Hematopoietic multipotent progenitor cell treated with erythropoietin and hydrocortisone succinate and interleukin-3 and kit ligand, for 15 days (in vitro differentiated cells): ENCODE results near the gene CDC6.

Experiments used
- DNase-seq: peaks from one replicate; pipeline ENCODE4 v3.0.0-alpha.2; 2015; ENCODE audit warnings: low spot score

Gene CDC6, protein sequence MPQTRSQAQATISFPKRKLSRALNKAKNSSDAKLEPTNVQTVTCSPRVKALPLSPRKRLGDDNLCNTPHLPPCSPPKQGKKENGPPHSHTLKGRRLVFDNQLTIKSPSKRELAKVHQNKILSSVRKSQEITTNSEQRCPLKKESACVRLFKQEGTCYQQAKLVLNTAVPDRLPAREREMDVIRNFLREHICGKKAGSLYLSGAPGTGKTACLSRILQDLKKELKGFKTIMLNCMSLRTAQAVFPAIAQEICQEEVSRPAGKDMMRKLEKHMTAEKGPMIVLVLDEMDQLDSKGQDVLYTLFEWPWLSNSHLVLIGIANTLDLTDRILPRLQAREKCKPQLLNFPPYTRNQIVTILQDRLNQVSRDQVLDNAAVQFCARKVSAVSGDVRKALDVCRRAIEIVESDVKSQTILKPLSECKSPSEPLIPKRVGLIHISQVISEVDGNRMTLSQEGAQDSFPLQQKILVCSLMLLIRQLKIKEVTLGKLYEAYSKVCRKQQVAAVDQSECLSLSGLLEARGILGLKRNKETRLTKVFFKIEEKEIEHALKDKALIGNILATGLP

DNA sequence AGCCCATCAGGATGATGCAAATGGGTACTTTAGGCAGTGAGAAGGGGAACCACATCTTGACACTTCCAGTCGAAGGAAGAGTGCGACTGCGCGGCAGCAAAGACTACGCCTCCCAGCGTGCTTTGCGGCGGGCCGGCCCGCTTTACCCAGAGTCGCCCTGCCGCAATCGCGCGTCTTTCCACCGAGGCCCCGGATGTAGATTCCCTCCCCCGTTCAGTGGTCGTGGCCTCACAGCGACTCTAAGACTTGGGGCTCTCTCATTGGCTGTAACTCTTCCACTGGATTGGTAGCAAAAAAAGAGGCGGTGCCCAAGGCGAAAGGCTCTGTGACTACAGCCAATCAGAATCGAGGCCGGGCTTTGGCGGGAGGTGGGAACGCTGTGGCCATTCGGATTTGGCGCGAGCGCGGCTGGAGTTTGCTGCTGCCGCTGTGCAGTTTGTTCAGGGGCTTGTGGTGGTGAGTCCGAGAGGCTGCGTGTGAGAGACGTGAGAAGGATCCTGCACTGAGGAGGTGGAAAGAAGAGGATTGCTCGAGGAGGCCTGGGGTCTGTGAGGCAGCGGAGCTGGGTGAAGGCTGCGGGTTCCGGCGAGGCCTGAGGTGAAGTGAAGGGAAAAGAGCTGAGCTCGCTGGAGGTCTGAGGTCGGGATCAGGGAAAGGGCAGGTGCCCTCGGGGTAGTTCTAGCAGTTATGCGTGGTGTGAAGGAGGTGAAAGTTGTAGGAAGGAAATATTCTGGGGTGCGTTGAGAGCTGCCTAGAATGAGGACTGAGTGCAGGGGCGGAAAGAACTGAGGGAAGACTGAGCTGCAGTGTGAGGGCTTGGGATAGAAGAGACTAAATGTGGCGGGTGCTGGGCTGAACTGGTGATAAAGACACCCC is at the start of gene CDC6:
Gene CDC6 (plus strand): TSS at position 386 of the 876 bp plus-strand sequence. CDS start 1,542 bp downstream, outside the sequence.
- peak; percentile 99 for DNase-seq

DNA sequence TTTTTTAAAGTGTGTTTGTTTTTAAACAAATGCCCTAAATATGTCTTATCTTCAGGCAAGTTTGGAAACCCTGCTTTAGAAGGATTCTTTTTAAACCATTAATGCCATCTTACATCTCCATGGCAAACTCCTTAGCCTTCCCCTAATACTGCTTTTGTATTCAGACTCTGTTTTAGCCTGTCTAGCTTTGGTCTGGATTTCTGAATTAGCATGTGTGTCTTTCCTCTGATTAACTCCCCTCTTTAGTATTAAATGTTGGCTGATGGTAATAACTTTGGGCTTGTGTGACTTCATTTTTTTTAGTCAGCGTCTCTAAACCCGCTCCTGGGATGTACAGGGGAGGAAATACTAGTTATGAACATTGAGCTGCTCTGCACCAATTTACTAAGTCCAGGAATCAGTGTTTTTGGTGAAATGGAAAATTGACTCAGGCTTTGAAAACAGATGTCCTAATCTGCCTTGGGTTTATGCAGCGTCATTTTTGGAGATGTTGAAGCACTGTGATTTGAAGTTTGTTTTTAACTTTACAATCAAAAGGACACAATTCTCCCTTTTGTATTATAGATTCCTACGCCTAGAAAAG is 46.3 kb upstream of the CDC6 start:
- no peak for DNase-seq

DNA sequence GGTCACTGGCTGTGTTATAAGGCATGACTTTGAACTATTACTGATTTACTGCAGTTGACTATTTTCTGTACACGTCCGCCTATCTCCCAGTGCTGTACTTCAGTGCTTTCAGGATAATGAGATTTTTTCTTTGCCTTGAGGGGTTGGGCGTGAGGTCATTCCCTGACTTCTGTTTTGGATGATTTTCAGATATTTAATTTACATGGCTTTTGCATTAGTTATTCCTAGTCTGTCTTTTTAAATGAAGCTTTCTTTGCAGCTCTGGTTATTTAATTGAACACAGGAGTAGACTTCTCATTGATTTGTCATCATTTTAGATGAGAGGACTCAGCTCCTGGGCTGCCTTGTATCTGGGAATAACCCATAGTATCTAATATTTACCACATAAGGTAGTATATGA is 44.9 kb upstream of the CDC6 start:
- no peak for DNase-seq

DNA sequence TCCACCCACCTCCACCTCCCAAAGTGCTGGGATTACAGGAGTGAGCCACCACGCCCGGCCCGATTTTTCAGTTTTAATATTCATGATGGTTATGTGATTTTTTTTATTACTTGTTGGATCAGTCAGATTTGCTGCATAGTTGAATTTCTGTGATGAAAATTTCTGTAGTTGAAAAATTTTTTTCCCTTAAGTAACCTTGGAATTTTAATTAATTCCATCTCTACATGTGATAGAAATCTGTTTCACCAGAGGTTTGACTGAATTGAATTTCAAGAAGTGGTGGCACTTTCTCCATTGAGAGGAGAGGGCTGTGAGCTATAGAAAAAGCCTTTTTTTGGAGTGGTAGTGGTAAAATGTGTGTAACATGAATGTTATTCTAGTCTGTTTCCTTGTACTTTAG is 43.9 kb upstream of the CDC6 start:
- no peak for DNase-seq

DNA sequence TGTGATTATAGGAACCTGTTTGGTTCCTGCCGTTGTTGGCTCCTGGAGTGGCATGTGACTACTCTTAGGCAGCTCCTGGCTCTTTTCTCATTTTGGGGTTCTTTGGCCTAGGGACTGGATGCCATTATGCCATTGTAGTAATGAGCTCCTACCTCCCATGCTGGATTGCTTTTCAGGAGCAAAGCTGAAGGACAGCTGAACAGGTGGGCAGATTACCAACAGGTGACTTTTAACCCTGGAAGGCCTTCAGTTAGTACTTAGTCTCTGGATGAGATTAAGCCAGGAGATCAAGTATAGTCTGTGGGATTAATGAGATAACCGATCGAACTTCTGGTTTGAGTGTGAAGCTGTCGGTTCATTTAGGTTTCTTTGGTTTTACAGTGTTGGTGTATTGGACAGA is 43.4 kb upstream of the CDC6 start:
- no peak for DNase-seq

DNA sequence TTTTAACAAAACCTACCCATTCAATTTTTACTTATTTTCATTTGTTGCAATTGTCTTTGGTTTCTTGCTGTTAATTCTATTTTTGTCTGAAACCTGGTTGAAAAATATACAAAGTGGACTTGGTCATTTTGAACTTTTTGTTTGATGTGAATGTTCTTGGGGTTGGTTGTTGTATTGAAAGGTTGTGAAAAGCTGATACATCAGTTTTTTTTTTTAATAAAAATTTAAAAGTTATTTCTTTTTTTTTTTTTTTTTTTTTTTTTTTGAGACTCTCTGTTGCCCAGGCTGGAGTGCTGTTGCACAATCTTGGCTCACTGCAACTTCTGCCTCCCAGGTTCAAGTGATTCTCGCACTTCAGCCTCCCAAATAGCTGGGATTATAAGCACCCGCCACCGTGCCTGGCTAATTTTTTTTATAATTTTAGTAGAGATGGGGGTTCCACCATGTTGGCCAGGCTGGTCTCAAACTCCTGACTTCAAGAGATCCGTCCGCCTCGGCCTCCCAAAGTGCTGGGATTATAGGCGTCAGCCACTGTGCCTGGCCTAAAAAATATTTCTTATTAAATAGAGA is 39.7 kb upstream of the CDC6 start:
- DNase-seq = no peak

DNA sequence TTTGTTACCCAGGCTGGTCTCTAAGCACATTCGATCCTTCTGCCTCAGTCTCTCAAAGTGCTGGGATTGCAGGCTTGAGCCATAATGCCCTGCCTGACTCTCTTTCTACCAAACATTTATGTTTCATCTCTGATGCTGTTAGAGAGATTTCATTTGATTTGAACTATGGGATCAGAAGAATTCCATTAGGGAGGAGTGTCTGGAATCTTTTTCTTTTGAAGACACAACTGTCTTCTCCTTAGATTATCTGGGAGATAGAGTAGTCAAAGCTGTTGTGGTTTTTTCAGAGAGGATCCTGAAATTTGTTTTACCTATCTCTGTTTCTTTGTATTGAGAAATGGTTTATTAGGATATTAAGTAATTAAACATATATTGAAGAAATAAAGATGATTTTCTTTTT is 39.2 kb upstream of the CDC6 start:
- no peak for DNase-seq

DNA sequence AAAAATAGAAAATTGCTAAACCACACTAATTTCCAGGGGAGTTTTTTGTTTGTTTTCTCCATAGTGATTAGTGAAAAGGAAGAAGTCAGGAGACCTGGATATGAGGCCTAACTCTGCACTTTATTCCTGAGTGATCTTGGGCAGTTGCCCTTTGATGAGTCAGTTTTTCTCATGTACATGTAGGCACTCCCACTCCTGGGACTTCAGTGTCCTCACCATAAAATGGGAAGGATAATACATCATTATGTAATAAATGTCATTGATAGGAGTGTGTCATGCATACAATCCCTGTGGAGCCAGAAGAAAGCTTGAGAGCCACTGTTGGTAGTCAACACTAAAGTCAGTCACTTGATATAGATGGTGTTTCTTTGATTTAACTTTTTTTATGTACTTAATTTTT is 36.1 kb upstream of the CDC6 start:
- DNase-seq = no peak

DNA sequence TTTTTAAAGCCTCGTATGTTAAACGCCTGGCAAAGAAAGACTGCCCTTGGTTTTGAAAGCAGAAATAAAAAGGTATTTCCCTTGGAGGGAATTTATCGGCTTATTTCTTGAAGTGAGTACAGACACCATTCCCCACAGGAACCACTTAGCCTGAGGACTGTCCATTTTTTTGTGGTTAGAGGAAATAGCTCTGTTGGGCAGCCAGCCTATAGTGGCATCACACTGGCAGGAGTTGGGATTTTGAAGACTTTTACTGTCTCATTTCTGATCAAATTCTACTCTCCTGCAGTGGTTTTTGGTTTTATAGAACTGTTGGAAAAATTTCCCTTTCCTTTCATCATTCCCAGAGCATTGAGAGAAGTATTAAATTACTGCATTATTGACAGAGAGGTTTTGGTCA is 34.1 kb upstream of the CDC6 start:
- DNase-seq = no peak

DNA sequence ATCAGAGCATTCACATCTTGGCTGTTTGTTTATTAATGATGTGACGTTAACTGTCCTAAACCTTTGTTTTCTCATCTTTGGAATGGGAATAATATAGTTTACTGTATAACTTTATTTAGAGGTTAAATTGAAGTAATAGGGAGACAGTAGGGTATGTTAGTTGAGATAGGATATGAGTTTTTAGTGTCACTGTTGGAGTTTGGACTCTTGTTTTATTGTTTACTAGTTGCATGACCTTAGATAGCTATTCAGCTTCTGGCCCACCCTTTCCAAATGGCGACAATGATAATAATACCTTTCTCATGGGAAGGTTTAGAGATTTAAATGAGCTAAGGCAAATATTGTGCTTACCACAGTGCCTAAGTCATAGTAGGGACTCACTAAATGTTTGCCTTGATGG is 28.2 kb upstream of the CDC6 start:
- DNase-seq = no peak

DNA sequence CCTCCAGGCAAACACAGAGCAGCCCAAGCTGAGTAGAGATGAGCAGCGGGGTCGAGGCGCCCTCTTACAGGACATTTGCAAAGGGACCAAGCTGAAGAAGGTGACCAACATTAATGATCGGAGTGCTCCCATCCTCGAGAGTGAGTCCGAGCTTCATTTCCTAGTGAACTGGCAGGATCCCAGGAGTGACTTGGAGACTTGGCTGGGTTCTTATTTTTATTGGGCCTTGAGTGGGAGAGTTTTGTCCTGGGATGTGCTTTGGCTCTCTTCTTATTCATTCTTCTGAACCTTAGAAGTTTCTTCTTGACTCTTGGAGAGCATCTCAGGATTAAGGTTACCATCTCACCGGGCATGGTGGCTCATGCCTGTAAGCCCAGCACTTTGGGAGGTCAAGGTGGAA is 27.2 kb upstream of the CDC6 start:
- DNase-seq = no peak

DNA sequence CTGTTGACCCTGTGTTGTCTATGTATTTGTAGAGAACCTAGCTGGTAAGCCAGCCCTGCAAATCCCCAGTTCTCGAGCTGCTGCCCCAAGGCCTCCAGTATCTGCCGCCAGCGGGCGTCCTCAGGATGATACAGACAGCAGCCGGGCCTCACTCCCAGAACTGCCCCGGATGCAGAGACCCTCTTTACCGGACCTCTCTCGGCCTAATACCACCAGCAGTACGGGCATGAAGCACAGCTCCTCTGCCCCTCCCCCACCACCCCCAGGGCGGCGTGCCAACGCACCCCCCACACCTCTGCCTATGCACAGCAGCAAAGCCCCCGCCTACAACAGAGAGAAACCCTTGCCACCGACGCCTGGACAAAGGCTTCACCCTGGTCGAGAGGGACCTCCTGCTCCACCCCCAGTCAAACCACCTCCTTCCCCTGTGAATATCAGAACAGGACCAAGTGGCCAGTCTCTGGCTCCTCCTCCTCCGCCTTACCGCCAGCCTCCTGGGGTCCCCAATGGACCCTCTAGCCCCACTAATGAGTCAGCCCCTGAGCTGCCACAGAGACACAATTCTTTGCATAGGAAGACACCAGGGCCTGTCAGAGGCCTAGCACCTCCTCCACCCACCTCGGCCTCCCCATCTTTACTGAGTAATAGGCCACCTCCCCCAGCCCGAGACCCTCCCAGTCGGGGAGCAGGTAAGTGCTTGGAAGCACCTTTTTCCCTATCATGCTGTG is 23.1 kb upstream of the CDC6 start:
- DNase-seq = no peak

DNA sequence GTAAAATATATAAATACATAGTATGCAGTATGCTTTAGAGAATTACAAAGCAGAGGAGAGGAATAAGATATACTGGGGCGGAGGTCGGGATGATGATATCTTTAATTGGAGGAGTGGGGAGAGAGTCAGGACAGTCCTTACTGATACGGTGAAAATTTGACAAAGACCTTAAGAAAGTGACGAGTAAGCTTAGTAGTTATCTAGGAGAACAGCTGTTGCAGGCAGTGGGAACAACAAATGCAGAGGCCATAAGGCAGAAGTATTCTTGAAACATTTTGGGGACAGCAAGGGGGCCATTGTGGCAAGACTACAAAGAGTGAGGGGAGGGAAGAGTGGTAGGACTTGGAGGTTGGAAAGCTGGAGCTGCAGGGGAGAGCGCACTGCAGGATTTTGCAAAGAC is 22.3 kb upstream of the CDC6 start:
- DNase-seq = no peak

DNA sequence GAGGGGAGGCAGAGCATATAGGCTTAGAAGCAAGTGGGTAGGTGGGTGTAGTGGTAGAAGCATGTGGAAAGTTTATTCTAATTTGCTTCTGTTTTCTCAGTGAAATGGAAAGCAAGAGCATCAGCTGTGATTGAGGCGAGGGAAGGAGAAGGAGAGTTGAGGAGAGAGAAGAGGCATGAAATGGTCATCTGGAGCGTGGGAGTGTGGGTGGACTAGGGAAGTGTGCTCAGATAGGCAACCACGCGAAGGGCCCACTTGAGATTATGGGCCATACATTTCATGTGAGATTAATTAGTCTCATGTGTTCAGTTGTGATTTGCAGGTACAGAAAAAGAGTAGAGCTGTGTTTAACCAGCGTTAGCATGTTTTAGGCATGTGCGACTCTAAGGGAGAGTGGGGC is 20.8 kb upstream of the CDC6 start:
- no peak for DNase-seq

DNA sequence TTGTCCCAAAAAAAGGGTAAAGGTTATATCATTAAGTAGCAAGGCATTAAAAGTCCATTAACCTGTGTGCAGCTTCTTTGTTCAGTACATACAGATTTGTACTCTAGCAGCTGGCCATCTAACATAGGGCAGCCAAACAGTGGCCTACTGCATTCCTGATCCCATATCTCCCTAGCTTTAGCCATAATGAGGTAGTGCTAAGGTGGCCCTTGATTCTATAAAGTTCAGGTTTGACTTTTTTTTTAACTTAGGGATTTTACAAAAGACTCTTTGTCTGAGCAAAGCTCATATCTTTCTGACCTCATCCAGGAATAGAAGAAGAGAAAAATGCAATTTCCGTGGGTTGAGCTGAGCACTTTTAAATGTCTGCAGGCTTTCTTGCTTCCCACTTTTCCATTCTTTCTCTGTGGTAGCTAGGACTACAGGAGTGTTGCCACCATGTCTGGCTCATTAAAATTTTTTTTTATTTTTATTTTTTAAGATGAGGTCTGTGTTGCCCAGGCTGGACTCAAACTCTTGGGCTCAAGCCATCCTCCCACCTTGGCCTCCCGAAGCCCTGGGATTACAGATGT is 19.5 kb upstream of the CDC6 start:
- DNase-seq = no peak

DNA sequence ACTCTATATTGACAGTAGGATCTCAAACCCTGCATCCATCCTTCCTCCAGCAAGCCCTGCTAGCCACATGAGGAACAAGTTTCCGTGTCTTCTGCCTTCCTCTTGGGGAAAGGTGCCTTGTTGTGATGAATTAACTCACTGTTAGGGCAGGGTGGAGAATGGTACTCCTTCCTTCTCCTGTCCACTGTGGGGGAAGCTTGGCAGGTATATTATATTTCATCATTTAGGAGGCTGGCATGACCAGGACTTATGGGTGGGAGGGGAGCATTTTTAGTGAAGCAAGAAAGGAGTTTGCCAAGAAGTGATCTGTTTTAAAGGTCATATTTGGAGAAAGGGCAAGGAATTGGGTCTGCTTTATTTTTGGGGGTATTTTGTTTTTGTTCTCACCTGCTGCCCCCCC is 9.3 kb upstream of the CDC6 start:
- DNase-seq = no peak

DNA sequence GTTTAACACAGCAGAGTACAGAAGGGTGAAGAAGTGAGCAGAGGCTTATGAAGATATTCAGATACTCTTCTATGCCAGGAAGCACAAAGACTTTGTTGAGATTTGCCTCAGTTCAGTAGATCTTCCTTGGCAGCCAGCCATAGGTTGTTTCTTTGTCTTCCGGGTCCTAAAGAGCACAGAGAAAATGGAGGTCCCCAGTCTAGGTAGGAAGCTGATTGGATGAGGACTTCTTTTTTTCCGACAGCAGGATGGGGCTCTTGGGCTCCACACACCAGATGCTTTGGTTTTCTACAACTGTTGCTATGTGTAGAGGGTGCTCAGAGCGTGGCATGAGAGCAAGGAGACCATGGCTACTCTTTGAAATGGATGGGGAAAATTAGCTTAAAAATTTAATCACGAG is 8.3 kb upstream of the CDC6 start:
- no peak for DNase-seq

DNA sequence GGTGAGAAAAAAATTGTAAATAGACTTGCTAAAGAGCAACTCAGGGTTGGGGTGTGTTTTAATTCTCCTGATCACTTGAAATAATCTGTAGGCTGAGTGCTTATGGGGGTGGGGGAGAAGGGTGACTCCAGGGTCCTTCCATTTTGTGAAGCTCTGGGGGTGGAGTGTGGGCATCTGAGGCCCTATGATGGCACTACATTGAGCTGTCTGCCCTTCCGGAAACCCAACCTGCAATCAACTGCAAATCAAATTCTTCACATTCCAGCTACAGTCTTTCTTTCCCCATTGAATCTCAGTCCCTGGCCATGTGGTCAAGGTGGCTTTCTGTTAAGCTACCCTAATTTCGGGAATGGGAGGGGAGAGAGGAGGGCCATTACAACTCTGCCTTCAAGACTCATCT is 6.0 kb upstream of the CDC6 start:
- DNase-seq = no peak

DNA sequence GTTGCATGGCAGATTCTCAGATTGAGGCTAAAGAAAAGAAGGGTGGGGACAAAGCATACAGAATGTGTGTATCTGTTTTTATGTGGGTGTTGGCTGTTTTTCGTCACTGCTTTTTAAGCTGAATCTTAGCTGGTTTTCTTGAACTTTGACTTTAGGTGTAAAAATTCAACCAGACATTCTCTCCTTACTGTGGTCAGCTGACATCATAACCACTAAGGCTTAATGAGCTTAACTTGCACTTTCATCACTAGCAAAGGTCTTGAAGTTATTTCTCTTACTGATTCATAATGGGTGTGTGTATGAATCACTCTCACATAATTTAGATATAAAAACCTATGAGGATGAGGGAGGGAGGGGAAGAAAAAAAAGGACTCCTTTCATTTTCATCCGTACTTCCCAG is 4.0 kb upstream of the CDC6 start:
- DNase-seq = no peak

DNA sequence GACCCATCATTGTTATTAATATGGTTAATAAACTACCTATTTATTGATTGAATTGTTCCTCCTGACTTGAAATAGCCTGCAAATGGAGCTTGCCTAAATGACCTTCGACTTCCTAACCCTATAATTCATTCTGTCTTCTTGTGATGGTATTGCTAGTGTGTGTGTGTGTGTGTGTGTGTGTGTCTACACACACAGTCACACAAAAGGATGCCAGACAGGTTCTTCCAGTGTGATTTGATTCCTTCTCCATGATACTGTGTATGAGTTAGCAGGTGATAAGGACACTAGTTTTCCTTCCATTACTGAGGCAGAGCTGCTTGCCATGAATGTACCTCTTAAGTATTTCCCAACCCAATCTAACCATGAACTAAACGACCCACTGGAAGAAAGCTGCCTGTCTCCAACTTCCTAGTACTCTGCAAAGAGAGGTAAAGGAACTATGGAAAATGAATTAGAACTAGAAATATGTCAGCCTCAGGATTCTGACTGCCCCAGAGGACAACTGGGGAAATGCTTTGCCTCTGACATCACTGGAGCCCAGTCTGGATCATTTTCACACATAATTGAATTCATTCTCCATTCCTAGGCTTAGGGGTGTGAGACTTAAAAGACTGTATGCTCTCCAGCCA is 3.5 kb upstream of the CDC6 start:
- no peak for DNase-seq

DNA sequence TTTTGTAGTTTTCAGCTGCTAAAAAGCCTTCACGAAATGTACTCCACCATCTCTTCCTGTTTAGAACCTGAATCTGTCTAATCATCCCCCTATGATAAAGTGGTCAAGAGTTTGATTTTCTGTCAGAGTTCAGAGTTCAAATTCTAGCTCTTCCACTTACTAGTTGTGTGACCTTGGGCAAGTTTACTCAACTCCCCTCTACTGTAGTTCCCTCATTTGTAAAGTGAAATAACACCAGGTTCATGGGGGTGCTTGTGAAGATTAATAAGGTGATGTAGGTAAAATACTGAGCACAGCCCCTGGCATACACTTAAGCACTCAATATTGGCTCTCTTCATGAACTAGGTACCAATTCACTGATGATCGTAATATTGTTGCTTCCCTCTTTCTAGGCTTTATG is 1.2 kb upstream of the CDC6 start:
- DNase-seq = no peak
